GM12872 (cell line): ENCODE measurements around the gene PPM1L.

Experiments used
- TF ChIP-seq, protein P1 (sequence below): IDR thresholded peaks from 3 replicates; pipeline ENCODE4 v1.5.1; 2011; ENCODE audit warnings: low read depth, mild to moderate bottlenecking, low read length, moderate library complexity; ENCODE audit not compliant: insufficient read depth

The PPM1L gene

DNA sequence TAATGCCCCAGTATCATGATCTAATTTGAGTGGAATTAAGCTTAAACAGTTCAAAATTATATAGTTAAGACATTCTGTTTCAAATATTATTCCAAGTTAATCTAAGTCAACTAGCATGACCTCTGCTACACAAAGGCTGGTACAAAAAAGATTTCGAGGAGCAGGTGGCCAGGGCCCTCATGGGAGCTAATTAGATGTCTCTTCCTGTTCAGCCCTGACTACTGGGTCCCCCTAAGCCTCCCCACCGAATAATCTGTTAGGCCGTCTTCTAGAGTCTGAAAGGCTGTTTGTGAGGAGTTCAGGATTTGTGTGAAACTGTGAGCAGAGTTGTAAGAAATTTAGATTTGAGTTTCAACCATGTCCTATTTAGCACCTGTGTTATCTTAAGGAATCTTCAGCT lies 75.4 kb downstream of the PPM1L start:
- TF ChIP-seq, protein P1, sequence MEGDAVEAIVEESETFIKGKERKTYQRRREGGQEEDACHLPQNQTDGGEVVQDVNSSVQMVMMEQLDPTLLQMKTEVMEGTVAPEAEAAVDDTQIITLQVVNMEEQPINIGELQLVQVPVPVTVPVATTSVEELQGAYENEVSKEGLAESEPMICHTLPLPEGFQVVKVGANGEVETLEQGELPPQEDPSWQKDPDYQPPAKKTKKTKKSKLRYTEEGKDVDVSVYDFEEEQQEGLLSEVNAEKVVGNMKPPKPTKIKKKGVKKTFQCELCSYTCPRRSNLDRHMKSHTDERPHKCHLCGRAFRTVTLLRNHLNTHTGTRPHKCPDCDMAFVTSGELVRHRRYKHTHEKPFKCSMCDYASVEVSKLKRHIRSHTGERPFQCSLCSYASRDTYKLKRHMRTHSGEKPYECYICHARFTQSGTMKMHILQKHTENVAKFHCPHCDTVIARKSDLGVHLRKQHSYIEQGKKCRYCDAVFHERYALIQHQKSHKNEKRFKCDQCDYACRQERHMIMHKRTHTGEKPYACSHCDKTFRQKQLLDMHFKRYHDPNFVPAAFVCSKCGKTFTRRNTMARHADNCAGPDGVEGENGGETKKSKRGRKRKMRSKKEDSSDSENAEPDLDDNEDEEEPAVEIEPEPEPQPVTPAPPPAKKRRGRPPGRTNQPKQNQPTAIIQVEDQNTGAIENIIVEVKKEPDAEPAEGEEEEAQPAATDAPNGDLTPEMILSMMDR: no peak

DNA sequence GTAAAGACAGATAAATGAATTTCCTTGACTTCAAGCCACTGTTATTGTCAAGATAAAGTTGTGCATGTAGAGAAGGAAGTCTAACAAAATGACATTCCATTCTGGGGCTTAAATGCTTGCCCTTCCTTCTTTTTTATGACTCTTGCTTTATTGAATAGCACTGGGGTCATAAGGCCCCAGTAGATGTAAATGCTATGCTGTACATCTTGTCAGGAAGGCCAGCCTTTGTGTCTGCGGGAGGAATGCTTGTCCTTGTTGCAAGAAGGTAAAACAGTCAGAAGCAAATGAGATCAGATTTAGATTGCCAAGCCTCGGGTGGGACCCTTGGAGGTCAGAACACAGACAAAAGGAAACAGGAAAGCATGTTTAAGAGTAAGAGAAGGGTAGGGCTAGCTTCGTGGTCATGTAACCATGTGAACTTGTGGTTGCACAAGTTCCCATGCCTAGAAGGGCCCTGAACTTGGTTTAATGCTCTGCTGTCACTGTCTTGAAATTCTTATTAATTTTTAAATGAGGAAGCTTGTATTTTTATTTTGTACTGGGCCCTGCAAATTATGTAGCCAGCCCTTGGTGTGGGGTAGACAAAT lies 81.5 kb downstream of the PPM1L start:
- TF ChIP-seq, protein P1: no peak

DNA sequence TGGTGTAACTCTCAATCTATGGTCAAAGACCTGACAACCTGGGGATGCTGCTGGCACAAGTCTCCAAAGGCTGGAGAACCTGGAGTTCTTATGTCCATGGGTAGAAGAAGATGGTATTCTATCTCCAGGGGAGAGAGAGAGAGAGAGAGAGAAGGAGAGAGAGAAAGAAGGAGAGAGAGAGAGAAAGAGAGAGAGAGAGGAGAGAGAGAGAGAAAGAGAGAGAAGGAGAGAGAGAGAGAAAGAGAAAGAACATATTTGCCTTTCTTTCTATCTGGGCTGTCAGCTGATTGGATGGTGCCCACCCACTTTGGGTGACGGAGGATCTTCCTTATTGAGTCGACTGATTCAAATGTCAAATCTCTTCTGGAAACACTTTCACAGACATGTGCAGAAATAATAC lies 84.6 kb downstream of the PPM1L start:
- TF ChIP-seq, protein P1: no peak

DNA sequence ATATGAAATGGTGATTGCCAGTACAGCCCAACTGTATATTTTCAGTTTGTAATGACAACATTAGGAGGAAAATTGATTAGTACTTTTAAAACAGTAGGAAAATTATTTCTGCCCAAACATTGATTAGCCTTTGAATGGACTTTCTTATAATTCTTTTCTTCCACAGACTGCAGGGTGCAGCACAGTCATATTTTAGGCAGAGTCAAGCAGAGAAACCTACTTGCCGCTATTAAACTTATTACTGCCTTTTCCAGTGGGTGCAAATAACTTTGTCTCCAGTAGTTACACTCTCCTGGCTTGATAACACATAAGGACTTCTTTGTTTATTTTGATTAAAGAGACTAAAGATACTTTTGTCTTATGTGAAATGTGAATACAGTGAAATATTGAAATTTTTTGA lies 85.4 kb downstream of the PPM1L start:
- TF ChIP-seq, protein P1: no peak

DNA sequence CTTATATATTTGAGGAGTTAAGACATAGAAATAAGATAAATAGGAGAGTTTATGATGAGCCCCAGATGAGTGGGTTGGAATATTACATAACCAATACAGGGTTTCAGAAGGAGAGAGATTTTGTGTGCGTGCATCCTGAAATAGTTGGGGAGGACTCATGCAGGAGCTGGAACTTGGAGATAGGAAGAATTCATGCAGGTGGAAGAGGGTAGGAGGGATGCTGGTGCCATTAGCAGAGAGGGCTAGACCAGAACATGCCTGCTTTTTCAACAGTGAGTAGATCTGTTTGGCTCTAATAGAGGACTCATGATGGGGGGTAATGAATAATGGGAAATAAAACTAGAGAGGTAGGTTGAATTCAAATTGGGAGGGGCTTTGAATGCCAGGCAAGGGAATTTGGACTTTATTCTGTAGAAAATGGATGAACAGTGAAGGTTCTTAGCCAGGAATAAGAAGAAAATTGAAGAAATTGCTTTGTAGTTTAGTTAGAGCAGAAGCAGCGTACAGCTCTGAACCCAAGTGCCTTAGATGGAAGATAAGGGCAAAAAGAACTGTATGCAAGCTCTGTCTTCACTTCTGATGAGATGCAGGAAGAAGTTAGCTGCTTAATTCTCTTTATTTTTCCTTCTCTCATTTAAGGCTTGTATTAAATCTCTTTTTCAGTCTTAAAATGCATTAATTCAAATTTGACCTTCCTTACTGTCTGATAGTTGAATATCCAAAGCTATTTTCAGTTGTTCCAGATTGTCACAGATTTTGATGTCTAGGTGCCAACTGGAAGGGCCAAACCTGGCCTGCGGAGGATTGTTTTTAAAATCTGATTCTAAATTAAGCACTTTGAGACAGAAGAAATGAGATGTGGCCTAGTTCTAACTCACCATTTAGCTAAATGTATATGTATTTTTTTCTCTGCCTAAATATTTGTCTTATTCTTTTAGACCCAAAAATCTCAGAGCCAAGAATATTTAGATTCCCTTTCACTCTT lies 86.3 kb downstream of the PPM1L start:
- TF ChIP-seq, protein P1: no peak

DNA sequence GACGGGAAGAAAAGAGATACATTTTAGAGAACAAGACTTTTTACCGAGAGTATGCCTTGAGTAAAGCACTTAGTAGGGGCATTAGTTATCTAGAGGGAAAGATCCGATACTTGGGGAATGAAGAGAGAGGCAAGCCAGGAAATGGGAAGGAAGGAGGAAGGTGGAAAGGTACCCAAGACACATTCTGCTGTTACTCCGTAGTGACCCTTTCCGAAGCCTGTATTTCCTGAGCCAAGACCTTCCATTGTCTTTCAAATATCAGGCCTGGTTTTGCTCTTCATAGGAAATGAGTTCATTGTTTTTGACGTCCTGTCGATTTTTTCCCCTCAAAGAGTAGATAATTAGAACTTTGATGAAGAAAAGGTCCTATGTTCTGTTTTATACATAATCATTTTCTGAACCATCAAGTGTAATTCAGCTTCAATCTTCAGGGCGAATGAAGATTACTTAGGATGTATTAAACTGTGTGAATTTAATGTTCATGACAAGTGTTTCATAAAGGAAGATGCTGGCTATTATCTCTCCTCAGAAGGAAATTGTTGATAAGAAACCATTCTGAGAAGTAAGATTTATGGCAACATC lies 95.7 kb downstream of the PPM1L start:
- TF ChIP-seq, protein P1: no peak

DNA sequence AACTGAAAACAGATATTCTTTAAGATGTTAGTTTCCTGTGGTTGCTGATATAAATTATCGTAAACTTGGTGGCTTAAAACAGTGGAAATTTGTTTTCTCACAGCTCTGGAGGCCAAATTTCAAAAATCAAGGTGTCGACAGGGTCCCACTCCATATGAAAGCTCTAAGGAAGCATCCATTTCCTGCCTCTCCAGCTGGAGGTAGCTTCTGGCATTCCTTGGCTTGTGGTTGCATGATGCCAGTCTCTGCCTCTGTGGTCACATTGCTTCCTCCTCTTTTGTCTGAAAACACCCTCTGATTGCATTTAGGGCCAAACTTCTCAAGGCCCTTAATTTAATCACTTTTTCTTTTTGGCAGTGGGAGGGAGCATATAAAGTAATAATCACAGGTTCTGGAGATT lies 96.8 kb downstream of the PPM1L start:
- TF ChIP-seq, protein P1: no peak
